Lower leg skin (tissue), 4 donors: ENCODE results near the gene ANO1. TPM values are rescaled to one million over a fixed set of nuclear protein-coding genes. Genes with fewer than 3 reads are reported as not detected.

ENCODE experiments used
- DNase-seq, 2 donors: peaks; one replicate each; pipeline ENCODE4 v3.0.0-alpha.2; 2019; ENCODE audit warnings: low spot score in 2 of 2
- H3K4me3 ChIP-seq: fragments of 200-600 bp; sonication (generic); 2 replicates; pipeline ENCODE4 v1.5.1; 2017; ENCODE audit warnings: mild to moderate bottlenecking, low read depth; ENCODE audit not compliant: poor library complexity, severe bottlenecking
- CTCF ChIP-seq, 3 donors: fragments of 450-650 bp; IDR thresholded peaks; one replicate each; pipeline ENCODE4 v1.5.1; 2016; ENCODE audit warnings: antibody characterized with exemption in 3 of 3, mild to moderate bottlenecking in 3 of 3, moderate library complexity in 2 of 3
- POLR2A ChIP-seq, 2 donors: fragments of 450-650 bp; IDR thresholded peaks; one replicate each; pipeline ENCODE4 v1.6.1; 2016 to 2017; ENCODE audit warnings: antibody characterized with exemption in 2 of 2, mild to moderate bottlenecking in 1 of 2, moderate library complexity in 1 of 2
- WGBS, 2 donors: methylation state at CpG; one replicate each; pipeline ENCODE4 v1.1.5; 2018; 5-methylcytosine and 5-hydroxymethylcytosine counted together
- intact Hi-C: fragments of 100-400 bp; cut with DNase I; formaldehyde crosslinking; loops from one replicate; pipeline ENCODE4 v1.15.0; 2023; ENCODE audit warnings: low total_unique reads
- total RNA-seq, 4 donors: library from RNA; depleted of rRNA; stranded (reverse); fragments of >200 nt; gene quantifications; one replicate each; pipeline ENCODE4 v1.1.0, GENCODE V29; 2016

ANO1 gene
- total RNA-seq, 4 donors from 2014 or later = 55.1 to 106 (median 76.8) TPM

GRCh38 chr11:70170596-70171210 is 92.6 kb downstream of the ANO1 start:
- no peak for DNase-seq
- no peak overlapping the region for H3K4me3 ChIP-seq
- TF ChIP-seq POLR2A (IDR thresholded peaks at IDR 0.05) (no peak), CTCF (IDR thresholded peaks at IDR 0.05) (no peak)
- WGBS, 2 donors = 78 to 90% methylated on average over 19 to 20 of the region's 22 CpGs
- intact Hi-C loops = no loop called here

GRCh38 chr11:70173018-70173417 is 94.9 kb downstream of the ANO1 start:
- WGBS, 2 donors = 82 to 88% methylated on average over 4 of the region's 4 CpGs
- intact Hi-C loops = no loop called here
- DNase-seq = no peak
- TF ChIP-seq CTCF (IDR thresholded peaks at IDR 0.05) (no peak), POLR2A (IDR thresholded peaks at IDR 0.05) (no peak)
- no peak overlapping the region for H3K4me3 ChIP-seq

GRCh38 chr11:70174547-70175235 is 96.6 kb downstream of the ANO1 start:
- TF ChIP-seq POLR2A (IDR thresholded peaks at IDR 0.05) (no peak), CTCF (IDR thresholded peaks at IDR 0.05) (no peak)
- H3K4me3 ChIP-seq = no peak overlapping the region
- 89 to 90% methylated on average over 17 of the region's 17 CpGs for WGBS, 2 donors
- intact Hi-C loops = no loop called here
- DNase-seq = no peak

- no peak overlapping the region for H3K4me3 ChIP-seq
- TF ChIP-seq POLR2A (IDR thresholded peaks at IDR 0.05) (no peak), CTCF (IDR thresholded peaks at IDR 0.05) (no peak)
- 73 to 90% methylated on average over 15 of the region's 15 CpGs for WGBS, 2 donors
- no peak for DNase-seq
- intact Hi-C loops = no loop called here
Observed at GRCh38 chr11:70175236-70175698, 97.2 kb downstream of the ANO1 start.

- intact Hi-C loops = no loop called here
- no peak overlapping the region for H3K4me3 ChIP-seq
- WGBS, 2 donors = 76% methylated on average over 39 of the region's 39 CpGs
- no peak for DNase-seq
- TF ChIP-seq POLR2A (IDR thresholded peaks at IDR 0.05) (no peak), CTCF (IDR thresholded peaks at IDR 0.05) (no peak)
Observed at GRCh38 chr11:70176940-70177689, 99.0 kb downstream of the ANO1 start.
